Kidney epithelial cell (primary cell): Measurements from ENCODE around the gene TSHZ2. TPM values are rescaled to one million over a fixed set of nuclear protein-coding genes. Genes with fewer than 3 reads are reported as not detected.

Experiments used
- DNase-seq: peaks from one replicate; pipeline ENCODE4 v3.0.0-alpha.2; 2010; ENCODE audit warnings: low read depth
- H3K27me3 ChIP-seq: 2 replicates; pipeline ENCODE4 v1.6.0; 2011; ENCODE audit warnings: low read length; ENCODE audit not compliant: control insufficient read depth, insufficient read depth
- H3K36me3 ChIP-seq: 2 replicates; pipeline ENCODE4 v1.5.1; 2011; ENCODE audit warnings: low read length; ENCODE audit not compliant: control insufficient read depth, insufficient read depth
- H3K4me3 ChIP-seq: 2 replicates; pipeline ENCODE4 v1.5.1; 2011; ENCODE audit warnings: low read depth, mild to moderate bottlenecking, control low read depth, low read length
- CTCF ChIP-seq: IDR thresholded peaks from 2 replicates; pipeline ENCODE4 v1.5.1; 2011; ENCODE audit warnings: mild to moderate bottlenecking, moderate library complexity, low read length, control low read depth, inconsistent platforms; ENCODE audit not compliant: insufficient read depth, poor library complexity, severe bottlenecking
- total RNA-seq: library from RNA; depleted of rRNA; stranded (reverse); fragments of >200 nt; gene quantifications from 2 replicates; pipeline ENCODE4 v1.2.3, GENCODE V29; 2015

The TSHZ2 gene
- total RNA-seq, 1 donor from 2014 or later = 1.0 TPM

GRCh38 chr20:53064935-53065334, 92.8 kb downstream of the TSHZ2 start:
- H3K4me3 ChIP-seq = no peak overlapping the region
- H3K27me3 ChIP-seq = no peaks in the 10 kb centered on the region

GRCh38 chr20:53068241-53068640, 96.1 kb downstream of the TSHZ2 start:
- no peaks in the 10 kb centered on the region for H3K36me3 ChIP-seq
- DNase-seq = no peak
- no peaks in the 10 kb centered on the region for H3K27me3 ChIP-seq
- no peak overlapping the region for H3K4me3 ChIP-seq
- TF ChIP-seq CTCF = no peak

More at GRCh38 chr20:53064935-53065334, 92.8 kb downstream of the TSHZ2 start:
- no peaks in the 10 kb centered on the region for H3K36me3 ChIP-seq
- no peak for DNase-seq
- no peak for TF ChIP-seq CTCF

- no peak for DNase-seq
- H3K36me3 ChIP-seq = no peaks in the 10 kb centered on the region
- no peak overlapping the region for H3K4me3 ChIP-seq
- H3K27me3 ChIP-seq = no peaks in the 10 kb centered on the region
- no peak for TF ChIP-seq CTCF
Measured at GRCh38 chr20:53069132-53069531, 97.0 kb downstream of the TSHZ2 start.

GRCh38 chr20:53070224-53070623, 98.1 kb downstream of the TSHZ2 start:
- DNase-seq = no peak
- no peak for TF ChIP-seq CTCF
- no peak overlapping the region for H3K4me3 ChIP-seq
- H3K27me3 ChIP-seq = no peaks in the 10 kb centered on the region
- no peaks in the 10 kb centered on the region for H3K36me3 ChIP-seq

- TF ChIP-seq CTCF = no peak
- Histone ChIP-seq H3K4me3 (no peak overlapping the region), H3K36me3 (no peaks in the 10 kb centered on the region), H3K27me3 (no peaks in the 10 kb centered on the region)
- no peak for DNase-seq
Measured at GRCh38 chr20:53070706-53071392, 98.7 kb downstream of the TSHZ2 start.

- H3K36me3 ChIP-seq = no peaks in the 10 kb centered on the region
- no peak for TF ChIP-seq CTCF
- no peak overlapping the region for H3K4me3 ChIP-seq
- H3K27me3 ChIP-seq = no peaks in the 10 kb centered on the region
- DNase-seq = no peak
Measured at GRCh38 chr20:53071833-53072232, 99.7 kb downstream of the TSHZ2 start.
